Erythroblast (primary cell): Measurements from ENCODE around the gene PLCG1.

ENCODE experiments used
- GATA1 ChIP-seq: IDR thresholded peaks from 2 replicates; pipeline ENCODE4 v1.6.1; 2011; ENCODE audit warnings: low read depth, mild to moderate bottlenecking, control low read depth, low read length, moderate library complexity
- POLR2A ChIP-seq: IDR thresholded peaks from 2 replicates; pipeline ENCODE4 v1.6.1; 2011; ENCODE audit warnings: mild to moderate bottlenecking, low read length

DNA sequence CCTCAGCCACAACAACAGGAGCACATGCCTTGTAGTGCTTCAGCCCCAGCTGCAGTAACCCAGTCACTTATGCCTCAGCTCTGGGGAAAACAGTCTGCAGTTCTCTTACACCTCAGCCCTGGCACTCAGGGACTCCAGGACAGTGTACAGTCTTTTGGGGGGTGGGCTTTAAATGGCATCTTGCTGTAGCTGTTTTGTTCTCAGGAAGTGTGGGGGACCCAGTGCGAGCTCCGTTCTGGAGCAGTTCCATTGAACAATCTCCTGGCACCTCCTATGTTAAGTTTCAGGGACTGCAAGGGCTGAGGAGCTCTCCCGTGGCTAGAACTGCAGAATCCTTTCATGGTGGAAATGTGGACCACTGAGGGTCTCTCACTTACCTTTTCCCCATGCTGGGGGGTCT, 55.2 kb downstream of the PLCG1 start:
- TF ChIP-seq POLR2A (no peak), GATA1 (no peak)
